CD4-positive, alpha-beta T cell treated with Interleukin-21 for 1 hour (primary cell): ENCODE measurements around the gene POLH.
"Not testable (repeated sequence)": the region's sequence is repeated elsewhere in the genome, so short reads cannot be mapped to it uniquely, and the experiment has no call there.

Source experiments
- DNase-seq: peaks from one replicate; pipeline ENCODE4 v3.0.0-alpha.2; 2020

The POLH gene

GRCh38 chr6:43634702-43635303, 58.8 kb downstream of the POLH start:
- no peak for DNase-seq

GRCh38 chr6:43635387-43636307, 59.7 kb downstream of the POLH start, which contains the start of gene MAD2L1BP:
MAD2L1BP (plus strand) TSS chr6:43635840; CDS start chr6:43635876, 36 bp downstream.
- peak; percentile 83 for DNase-seq

- DNase-seq = peak; percentile 22
Observed at GRCh38 chr6:43636308-43636659, 60.3 kb downstream of the POLH start.

- no peak for DNase-seq
Observed at GRCh38 chr6:43639984-43640800, 64.2 kb downstream of the POLH start.

- peak; percentile 76 for DNase-seq
Observed at GRCh38 chr6:43644940-43645612, 69.1 kb downstream of the POLH start, which contains the start of gene RSPH9. RSPH9 (plus strand) TSS chr6:43645036; CDS start chr6:43645099, 63 bp downstream.

GRCh38 chr6:43645613-43645964, 69.6 kb downstream of the POLH start:
- no peak for DNase-seq

- no peak for DNase-seq
Observed at GRCh38 chr6:43647613-43648012, 71.6 kb downstream of the POLH start.

- no peak for DNase-seq
Observed at GRCh38 chr6:43648248-43648647, 72.3 kb downstream of the POLH start.

- not testable (repeated sequence) for DNase-seq
Observed at GRCh38 chr6:43652822-43653221, 76.8 kb downstream of the POLH start.

GRCh38 chr6:43657221-43657802, 81.3 kb downstream of the POLH start:
- no peak for DNase-seq

- no peak for DNase-seq
Observed at GRCh38 chr6:43658161-43658560, 82.2 kb downstream of the POLH start.

GRCh38 chr6:43662948-43663347, 87.0 kb downstream of the POLH start:
- DNase-seq = not testable (repeated sequence)
